ENCODE results near the gene ZNF521. TPM values are rescaled to one million over a fixed set of nuclear protein-coding genes. Genes with fewer than 3 reads are reported as not detected.

The ZNF521 gene
- polyA plus RNA-seq, 3 donors = 0.07 to 0.20 TPM; not detected in 1

DNA sequence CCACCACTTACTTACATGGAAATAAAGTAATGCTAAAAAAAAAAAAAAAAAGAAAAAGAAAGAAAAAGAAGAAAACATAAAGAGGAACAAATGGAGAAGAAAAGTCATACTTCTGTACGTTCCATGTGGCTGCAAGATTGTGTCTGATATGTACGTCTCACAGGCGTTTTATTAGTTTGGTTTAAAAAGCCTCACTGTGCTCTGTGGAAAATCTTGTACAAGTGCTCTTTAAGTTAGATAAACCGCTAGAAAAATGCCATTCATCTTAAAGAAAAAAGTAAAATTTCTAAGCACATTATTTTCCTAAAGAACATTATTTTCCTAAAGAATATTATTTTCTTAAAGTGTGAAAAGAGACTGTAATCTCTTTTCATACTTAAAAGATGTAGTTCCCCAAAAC is 165.1 kb downstream of the ZNF521 start:
- Mint-ChIP-seq H3K27me3 (ENCODE audit: low read depth in 3 of 3) (peaks cover 0 to 1% (median 0%) of the 10 kb centered on the region in 3 donors), H3K4me1 (no peaks in the 10 kb centered on the region), H3K27ac (no peak overlapping the region), H3K36me3 (no peaks in the 10 kb centered on the region), H3K4me3 (no peak overlapping the region), H3K9me3 (no peaks in the 10 kb centered on the region)
- Histone ChIP-seq H3K4me1 (ENCODE audit: control insufficient read depth in 1 of 2, insufficient read depth in 2 of 2, low read length in 2 of 2) (no peaks in the 10 kb centered on the region), H3K9ac (ENCODE audit: insufficient read depth, low read length, poor library complexity, severe bottlenecking) (no peak overlapping the region), H3K27ac (ENCODE audit: low read depth in 1 of 2, low read length in 2 of 2) (no peak overlapping the region), H3K4me3 (replicated peaks in 1 of 3; ENCODE audit: low read depth in 2 of 3, low read length in 3 of 3) (no peak overlapping the region), H3K36me3 (replicated peaks in 1 of 2; ENCODE audit: control insufficient read depth in 1 of 2, insufficient read depth in 2 of 2, low read length in 2 of 2) (no peaks in the 10 kb centered on the region), H4K20me1 (ENCODE audit: insufficient read depth, low read length) (no peaks in the 10 kb centered on the region), H2AFZ (ENCODE audit: insufficient read depth, low read depth, low read length, poor library complexity, severe bottlenecking) (no peak overlapping the region), H3K4me2 (replicated peaks; ENCODE audit: extremely low read depth, low read length, poor library complexity, severe bottlenecking) (no peak overlapping the region), H3K79me2 (ENCODE audit: insufficient read depth, low read length) (no peaks in the 10 kb centered on the region), H3K9me3 (replicated peaks in 1 of 2; ENCODE audit: control insufficient read depth in 1 of 2, insufficient read depth in 1 of 2, low read length in 2 of 2) (no peaks in the 10 kb centered on the region), H3K27me3 (ENCODE audit: control insufficient read depth in 2 of 2, insufficient read depth in 2 of 2, low read length in 2 of 2) (no peaks in the 10 kb centered on the region)
- no CpG with 5 or more reads among the region's 4 CpGs for WGBS (ENCODE audit: insufficient coverage)
- DNase-seq = no peak
- TF ChIP-seq CTCF (IDR thresholded peaks at IDR 0.05) = no peak
- intact Hi-C loops (cut with micrococcal nuclease) = no loop called here

- H3K27me3 ChIP-seq (ENCODE audit: control insufficient read depth in 2 of 2, insufficient read depth in 2 of 2, low read length in 2 of 2) = no peaks in the 10 kb centered on the region
- no peak overlapping the region for H3K27ac Mint-ChIP-seq
- H3K4me3 ChIP-seq (replicated peaks in 1 of 3; ENCODE audit: low read depth in 2 of 3, low read length in 3 of 3) = no peak overlapping the region
- peaks cover 0 to 1% (median 0%) of the 10 kb centered on the region in 3 donors for H3K27me3 Mint-ChIP-seq (ENCODE audit: low read depth in 3 of 3)
- peaks cover 0 to 2% (median 0%) of the 10 kb centered on the region in 7 donors for H3K9me3 Mint-ChIP-seq
- no peak overlapping the region for H2AFZ ChIP-seq (ENCODE audit: insufficient read depth, low read depth, low read length, poor library complexity, severe bottlenecking)
- no peaks in the 10 kb centered on the region for H3K4me1 ChIP-seq (ENCODE audit: control insufficient read depth in 1 of 2, insufficient read depth in 2 of 2, low read length in 2 of 2)
- no peak overlapping the region for H3K27ac ChIP-seq (ENCODE audit: low read depth in 1 of 2, low read length in 2 of 2)
- H3K4me1 Mint-ChIP-seq = peaks cover 2% of the 10 kb centered on the region
- no peaks in the 10 kb centered on the region for H3K36me3 ChIP-seq (replicated peaks in 1 of 2; ENCODE audit: control insufficient read depth in 1 of 2, insufficient read depth in 2 of 2, low read length in 2 of 2)
- intact Hi-C loops (cut with micrococcal nuclease) = no loop called here
- DNase-seq = no peak
- no peaks in the 10 kb centered on the region for H3K79me2 ChIP-seq (ENCODE audit: insufficient read depth, low read length)
- no peak overlapping the region for H3K9ac ChIP-seq (ENCODE audit: insufficient read depth, low read length, poor library complexity, severe bottlenecking)
- H4K20me1 ChIP-seq (ENCODE audit: insufficient read depth, low read length) = no peaks in the 10 kb centered on the region
- H3K9me3 ChIP-seq (replicated peaks in 1 of 2; ENCODE audit: control insufficient read depth in 1 of 2, insufficient read depth in 1 of 2, low read length in 2 of 2) = no peaks in the 10 kb centered on the region
- 100% methylated on average over 1 of the region's 2 CpGs for WGBS (ENCODE audit: insufficient coverage)
- no peak for TF ChIP-seq CTCF (IDR thresholded peaks at IDR 0.05)
- no peak overlapping the region for H3K4me2 ChIP-seq (replicated peaks; ENCODE audit: extremely low read depth, low read length, poor library complexity, severe bottlenecking)
- no peaks in the 10 kb centered on the region for H3K36me3 Mint-ChIP-seq
- H3K4me3 Mint-ChIP-seq = no peak overlapping the region
Measured at GRCh38 chr18:25181993-25182392, 170.0 kb downstream of the ZNF521 start.

Measured in CD14-positive monocyte (primary cell).